Fibroblast of villous mesenchyme (primary cell): ENCODE results near the gene KDM2B. TPM values are rescaled to one million over a fixed set of nuclear protein-coding genes. Genes with fewer than 3 reads are reported as not detected.
A peak's percentile ranks its signal among the peaks of the same experiment; 100 is the strongest.

Experiments used
- DNase-seq: peaks from one replicate; pipeline ENCODE4 v3.0.0-alpha.2; 2010; ENCODE audit warnings: low read depth
- H3K4me3 ChIP-seq: 2 replicates; pipeline ENCODE4 v1.5.1; 2011; ENCODE audit warnings: low read depth, mild to moderate bottlenecking, low read length
- total RNA-seq: library from RNA; depleted of rRNA; stranded (reverse); fragments of >200 nt; gene quantifications from 2 replicates; pipeline ENCODE4 v1.2.3, GENCODE V29; 2012
- TF ChIP-seq, protein P1 (sequence below): IDR thresholded peaks from 2 replicates; pipeline ENCODE4 v1.5.1; 2012; ENCODE audit warnings: low read depth, mild to moderate bottlenecking, low read length; ENCODE audit not compliant: insufficient read depth

Gene KDM2B
- 28.1 and 34.1 TPM in 2 replicates for total RNA-seq

DNA sequence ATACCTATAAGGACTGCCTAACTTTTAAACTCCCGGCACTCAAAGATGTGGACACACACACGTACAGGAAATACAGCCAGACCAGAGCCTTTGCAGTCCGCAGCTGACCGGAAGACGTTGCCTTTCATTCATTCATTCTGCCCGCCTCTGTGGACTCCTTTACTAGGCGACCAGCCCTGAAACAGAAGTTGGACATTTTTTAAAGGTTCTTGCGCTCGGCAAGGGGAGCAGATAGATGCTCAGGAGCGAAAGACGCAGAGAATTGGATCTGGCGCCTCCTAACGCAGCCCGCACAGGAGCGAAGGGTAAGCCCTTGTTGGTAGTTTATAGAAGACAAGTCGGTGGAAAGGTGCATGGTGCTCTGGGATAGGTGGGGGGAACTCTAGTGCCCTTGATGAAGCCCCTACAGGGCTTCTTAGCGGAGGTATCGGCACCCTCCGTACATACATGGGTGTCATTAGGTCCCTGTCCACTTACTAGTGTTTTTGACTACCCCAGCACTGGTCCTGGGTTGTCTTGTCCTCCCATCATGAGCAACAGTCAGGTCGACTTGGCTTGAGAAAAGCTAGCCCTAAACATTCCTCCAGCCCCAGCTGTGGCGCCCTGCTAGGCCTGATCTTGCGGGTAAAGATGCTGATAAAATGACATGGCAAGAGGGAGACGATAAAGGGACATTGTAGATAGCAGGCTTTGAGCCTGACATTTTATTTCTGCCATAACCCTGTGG is at the start of gene KDM2B:
Gene KDM2B (minus strand): TSS at position 65 of the 727 bp plus-strand sequence. CDS start 112 bp downstream, outside the sequence.
- peak within 1 kb of the TSS; percentile 72 for H3K4me3 ChIP-seq
- TF ChIP-seq, protein P1, sequence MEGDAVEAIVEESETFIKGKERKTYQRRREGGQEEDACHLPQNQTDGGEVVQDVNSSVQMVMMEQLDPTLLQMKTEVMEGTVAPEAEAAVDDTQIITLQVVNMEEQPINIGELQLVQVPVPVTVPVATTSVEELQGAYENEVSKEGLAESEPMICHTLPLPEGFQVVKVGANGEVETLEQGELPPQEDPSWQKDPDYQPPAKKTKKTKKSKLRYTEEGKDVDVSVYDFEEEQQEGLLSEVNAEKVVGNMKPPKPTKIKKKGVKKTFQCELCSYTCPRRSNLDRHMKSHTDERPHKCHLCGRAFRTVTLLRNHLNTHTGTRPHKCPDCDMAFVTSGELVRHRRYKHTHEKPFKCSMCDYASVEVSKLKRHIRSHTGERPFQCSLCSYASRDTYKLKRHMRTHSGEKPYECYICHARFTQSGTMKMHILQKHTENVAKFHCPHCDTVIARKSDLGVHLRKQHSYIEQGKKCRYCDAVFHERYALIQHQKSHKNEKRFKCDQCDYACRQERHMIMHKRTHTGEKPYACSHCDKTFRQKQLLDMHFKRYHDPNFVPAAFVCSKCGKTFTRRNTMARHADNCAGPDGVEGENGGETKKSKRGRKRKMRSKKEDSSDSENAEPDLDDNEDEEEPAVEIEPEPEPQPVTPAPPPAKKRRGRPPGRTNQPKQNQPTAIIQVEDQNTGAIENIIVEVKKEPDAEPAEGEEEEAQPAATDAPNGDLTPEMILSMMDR = peak; percentile 0
- DNase-seq = peak; percentile 80

DNA sequence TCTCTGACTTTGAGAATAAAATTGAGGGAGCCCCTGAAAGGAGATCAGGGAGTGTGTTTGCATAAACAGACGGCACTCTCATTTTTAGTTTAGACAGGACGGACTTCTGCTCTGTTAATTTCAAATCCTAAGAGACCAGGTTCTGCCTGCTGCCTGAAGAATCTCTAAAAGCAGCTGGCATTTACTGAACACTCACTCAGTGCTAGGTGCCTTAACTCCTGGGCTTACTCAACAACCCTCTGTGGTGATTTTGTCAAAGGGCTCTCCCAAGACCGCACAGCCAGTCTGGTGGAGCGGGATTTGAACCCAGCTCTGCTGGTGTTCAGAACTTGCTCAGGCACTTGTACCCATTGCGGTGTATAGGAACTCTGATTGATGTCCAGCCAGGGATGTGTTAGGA is 47.7 kb upstream of the KDM2B start:
- DNase-seq = no peak

DNA sequence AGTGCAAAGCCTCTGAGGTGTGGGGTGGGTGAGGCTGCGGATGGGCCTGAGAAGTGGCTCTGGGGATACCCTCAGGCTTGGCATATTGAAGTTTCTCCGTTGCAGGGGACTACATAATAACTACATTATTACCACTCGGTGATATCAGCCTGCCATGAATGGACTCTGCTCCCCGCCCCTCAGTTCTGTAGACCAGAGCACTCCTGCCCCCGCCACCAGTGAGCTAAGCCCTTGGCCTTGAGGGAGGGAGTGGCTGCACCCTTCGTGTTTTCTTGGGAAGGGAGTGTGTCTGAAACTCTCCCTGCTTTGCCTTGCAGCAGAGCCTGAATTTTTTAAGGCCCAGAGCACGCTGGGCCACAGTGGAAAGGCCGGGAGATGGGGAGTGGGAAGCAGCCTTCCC is 47.2 kb upstream of the KDM2B start:
- peak overlapping the region; percentile 77 for H3K4me3 ChIP-seq
- peak; percentile 28 for DNase-seq
- TF ChIP-seq, protein P1 = no peak

More for the DNA sequence above, 47.7 kb upstream of the KDM2B start:
- peak overlapping the region; percentile 77 for H3K4me3 ChIP-seq
- TF ChIP-seq, protein P1 = no peak

DNA sequence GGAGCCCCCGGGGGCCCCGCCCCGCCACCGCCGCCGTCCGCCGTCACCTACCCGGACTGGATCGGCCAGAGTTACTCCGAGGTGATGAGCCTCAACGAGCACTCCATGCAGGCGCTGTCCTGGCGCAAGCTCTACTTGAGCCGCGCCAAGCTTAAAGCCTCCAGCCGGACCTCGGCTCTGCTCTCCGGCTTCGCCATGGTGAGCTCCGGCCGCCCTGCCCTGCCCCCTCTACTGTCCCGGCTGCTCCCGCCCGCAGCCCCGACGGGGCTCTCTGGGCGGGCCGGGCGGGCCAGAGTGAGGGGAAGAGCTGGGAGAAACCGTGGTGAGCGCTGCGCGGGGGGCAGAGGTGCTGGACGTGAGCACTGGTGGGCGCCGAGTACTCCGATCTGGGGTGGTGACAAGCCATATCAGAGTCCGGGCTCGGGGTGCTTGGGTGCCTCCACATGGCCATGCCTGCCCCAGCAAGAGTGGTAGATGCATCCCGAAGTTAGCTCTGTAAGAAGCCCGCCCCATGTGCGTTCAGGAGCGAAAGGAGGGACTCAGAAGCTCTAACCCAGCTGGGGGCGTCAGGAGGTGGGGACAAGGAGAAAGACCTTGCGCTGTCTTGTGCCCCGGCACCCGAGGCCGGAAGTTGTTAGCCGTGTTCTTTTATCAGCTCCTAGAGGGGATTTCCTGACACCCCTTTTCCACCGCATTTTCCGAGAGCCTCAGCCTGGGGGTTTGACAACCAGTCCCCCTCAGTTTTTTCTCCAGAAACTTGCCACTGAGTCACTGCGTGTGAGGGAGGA is 46.2 kb upstream of the KDM2B start:
- peak overlapping the region; percentile 77 for H3K4me3 ChIP-seq
- peak; percentile 73 for DNase-seq
- TF ChIP-seq, protein P1 = peak; percentile 9

DNA sequence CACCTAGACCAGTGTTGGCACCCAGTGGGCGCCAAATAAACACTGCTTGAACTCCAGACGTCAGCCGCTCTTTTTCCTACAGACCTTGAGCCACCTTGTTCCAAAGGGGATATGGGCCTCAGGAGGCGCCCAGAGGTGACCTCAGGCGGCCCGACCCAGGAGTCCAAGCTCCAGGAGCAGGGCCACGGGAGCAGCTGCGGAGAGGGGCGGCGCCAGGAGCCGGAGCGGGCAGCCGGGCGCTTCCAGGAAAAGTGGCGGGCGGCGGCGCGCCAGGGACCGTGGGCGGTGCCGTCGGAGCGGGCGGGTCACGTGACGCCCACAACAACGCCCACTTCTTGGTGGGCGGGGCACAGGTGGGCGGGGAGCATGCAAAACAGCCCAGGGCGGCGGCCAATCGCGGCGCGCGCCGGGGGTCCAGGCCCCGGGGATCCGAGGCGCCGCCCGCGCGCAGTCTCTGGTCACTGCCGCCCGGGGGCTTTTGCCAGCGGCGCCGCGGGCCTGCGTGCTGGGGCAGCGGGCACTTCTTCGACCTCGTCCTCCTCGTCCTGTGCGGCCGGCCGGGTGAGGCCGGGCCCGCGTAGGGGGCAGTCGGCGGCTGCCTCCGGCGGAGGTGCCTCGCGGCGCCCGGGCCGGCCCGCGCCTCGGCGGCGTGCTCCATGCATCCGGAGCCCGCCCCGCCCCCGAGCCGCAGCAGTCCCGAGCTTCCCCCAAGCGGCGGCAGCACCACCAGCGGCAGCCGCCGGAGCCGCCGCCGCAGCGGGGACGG is 45.4 kb upstream of the KDM2B start, which contains the start of gene ORAI1:
Gene ORAI1 (plus strand): TSS at position 444 of the 766 bp plus-strand sequence.
- TF ChIP-seq, protein P1 = no peak
- peak within 1 kb of the TSS; percentile 77 for H3K4me3 ChIP-seq
- peak; percentile 94 for DNase-seq

DNA sequence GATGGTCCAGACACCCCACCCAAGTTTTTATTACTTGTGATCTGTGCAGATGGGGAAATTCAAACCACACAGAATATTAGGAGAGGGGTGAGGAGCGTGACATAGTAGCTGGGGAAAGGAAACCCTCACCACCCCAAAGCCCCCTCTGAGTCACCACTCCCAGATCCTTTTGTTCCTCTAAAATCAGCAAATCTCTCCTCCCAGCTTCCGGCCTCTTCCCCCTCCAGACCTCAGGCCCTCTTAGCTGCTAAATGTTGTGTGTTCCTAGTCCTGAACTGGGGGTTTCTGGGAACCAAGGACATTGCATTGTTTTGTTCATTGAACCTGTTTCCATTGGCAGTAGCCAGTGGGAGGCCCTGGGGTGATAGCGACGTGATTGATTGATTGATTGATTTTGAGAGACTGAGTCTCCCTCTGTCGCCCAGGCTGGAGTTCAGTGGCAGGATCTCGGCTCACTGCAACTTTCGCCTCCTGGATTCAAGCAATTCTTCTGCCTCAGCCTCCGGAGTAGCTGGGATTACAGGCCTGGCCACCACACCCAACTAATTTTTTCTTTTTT is 39.6 kb upstream of the KDM2B start:
- no peak overlapping the region for H3K4me3 ChIP-seq
- DNase-seq = no peak
- TF ChIP-seq, protein P1 = no peak
